Left ventricle myocardium inferior (tissue), 1 donor: ENCODE measurements around the gene SELPLG. TPM values are rescaled to one million over a fixed set of nuclear protein-coding genes. Genes with fewer than 3 reads are reported as not detected.
"Not testable (repeated sequence)": the region's sequence is repeated elsewhere in the genome, so short reads cannot be mapped to it uniquely, and the experiment has no call there.

Source experiments
- DNase-seq: peaks from one replicate; pipeline ENCODE4 v3.0.0-alpha.2; 2020
- H3K27ac ChIP-seq: fragments of 200-600 bp; replicated peaks from 2 replicates; pipeline ENCODE4 v1.8.0; 2021
- H3K27me3 ChIP-seq: fragments of 200-600 bp; 2 replicates; pipeline ENCODE4 v1.8.0; 2021; ENCODE audit warnings: low read depth
- H3K36me3 ChIP-seq: fragments of 200-600 bp; 2 replicates; pipeline ENCODE4 v1.8.0; 2021
- H3K4me1 ChIP-seq: fragments of 200-600 bp; 2 replicates; pipeline ENCODE4 v1.8.0; 2021
- H3K4me3 ChIP-seq: fragments of 200-600 bp; 2 replicates; pipeline ENCODE4 v1.8.0; 2021; ENCODE audit warnings: mild to moderate bottlenecking, moderate library complexity
- H3K9me3 ChIP-seq: fragments of 200-600 bp; replicated peaks from 2 replicates; pipeline ENCODE4 v1.8.0; 2021
- CTCF ChIP-seq: fragments of 200-600 bp; IDR thresholded peaks from 2 replicates; pipeline ENCODE4 v1.8.0; 2021; ENCODE audit warnings: antibody characterized with exemption, mild to moderate bottlenecking, borderline replicate concordance
- intact Hi-C: fragments of 100-400 bp; cut with micrococcal nuclease; formaldehyde crosslinking; loops from one replicate; pipeline ENCODE4 v1.11.0; 2022
- total RNA-seq: library from RNA; stranded (reverse); fragmentation: NEBNext Ultra II Directional; extraction: Animal tissue kit (Norgen Biotek cat#: 25700); gene quantifications from one replicate; pipeline ENCODE4 v1.2.1, GENCODE V29; 2021
- donor health status: DM: no; HTN: yes; CAD: no; lungs with severe emphysema.

Gene SELPLG
- total RNA-seq, 1 donor from 2014 or later, result 3.4 TPM

DNA sequence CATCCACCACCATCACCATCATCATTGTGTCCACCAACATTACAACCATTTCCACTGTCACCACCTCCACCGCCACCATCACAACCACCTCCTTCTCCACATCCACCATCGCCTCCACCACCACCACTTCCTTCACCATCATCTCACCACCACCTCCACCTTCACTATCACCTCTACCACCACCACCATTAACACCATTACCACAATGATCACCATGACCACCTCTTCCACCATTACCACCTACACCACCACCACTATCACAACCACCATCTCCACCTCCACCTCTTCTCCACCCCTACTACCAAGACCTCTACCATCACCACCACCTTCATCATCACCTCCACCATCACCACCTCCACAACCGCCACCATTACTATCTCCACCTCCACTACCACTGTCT, 54.9 kb downstream of the SELPLG start:
- Histone ChIP-seq H3K9me3 (no peaks in the 10 kb centered on the region), H3K4me3 (no peak overlapping the region), H3K27ac (no peak overlapping the region), H3K36me3 (no peaks in the 10 kb centered on the region), H3K4me1 (peaks cover 18% of the 10 kb centered on the region), H3K27me3 (no peaks in the 10 kb centered on the region)
- TF ChIP-seq CTCF, result no peak
- intact Hi-C loops, result no loop called here
- no peak for DNase-seq

GRCh38 chr12:108578264-108578663, 55.4 kb downstream of the SELPLG start:
- intact Hi-C loops, result no loop called here
- no peak overlapping the region for H3K4me3 ChIP-seq
- H3K36me3 ChIP-seq, result no peaks in the 10 kb centered on the region
- no peak for TF ChIP-seq CTCF
- H3K9me3 ChIP-seq, result no peaks in the 10 kb centered on the region
- no peaks in the 10 kb centered on the region for H3K27me3 ChIP-seq
- no peak for DNase-seq
- H3K4me1 ChIP-seq, result peaks cover 18% of the 10 kb centered on the region
- H3K27ac ChIP-seq, result no peak overlapping the region

GRCh38 chr12:108577458-108577857, 56.2 kb downstream of the SELPLG start:
- intact Hi-C loops, result no loop called here
- no peaks in the 10 kb centered on the region for H3K36me3 ChIP-seq
- H3K27me3 ChIP-seq, result no peaks in the 10 kb centered on the region
- no peak overlapping the region for H3K27ac ChIP-seq
- peaks cover 18% of the 10 kb centered on the region for H3K4me1 ChIP-seq
- TF ChIP-seq CTCF, result no peak
- no peaks in the 10 kb centered on the region for H3K9me3 ChIP-seq
- H3K4me3 ChIP-seq, result no peak overlapping the region
- DNase-seq, result no peak

DNA sequence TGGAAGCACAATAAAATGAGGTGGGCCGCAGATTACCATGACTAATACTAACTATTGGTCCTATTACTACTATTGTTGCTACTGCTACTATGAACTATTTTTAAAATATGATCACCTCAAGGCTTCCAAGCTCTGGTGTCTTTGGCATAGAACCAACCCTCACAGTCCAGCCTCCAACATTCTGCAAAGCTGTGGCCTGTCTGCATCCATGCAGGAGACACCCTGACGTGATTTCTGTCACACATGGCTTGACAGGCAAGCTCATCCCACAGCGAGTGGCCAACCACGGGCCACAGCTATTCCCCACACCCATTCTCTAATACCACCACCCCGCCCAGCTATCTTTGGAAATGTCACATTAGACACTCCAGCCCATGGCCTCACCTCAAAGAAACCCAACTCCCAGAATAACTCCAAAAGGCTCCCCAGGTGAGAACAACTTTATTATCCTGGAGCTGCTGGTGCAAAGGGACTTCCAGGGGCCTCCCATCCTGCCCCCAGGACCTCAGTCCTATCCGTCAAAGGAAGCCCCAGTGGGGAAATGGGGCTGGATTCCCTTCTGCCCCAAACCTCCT, 56.9 kb downstream of the SELPLG start:
- no peaks in the 10 kb centered on the region for H3K9me3 ChIP-seq
- no peaks in the 10 kb centered on the region for H3K36me3 ChIP-seq
- TF ChIP-seq CTCF, result no peak
- no peaks in the 10 kb centered on the region for H3K27me3 ChIP-seq
- H3K4me1 ChIP-seq, result peaks cover 18% of the 10 kb centered on the region
- no peak overlapping the region for H3K27ac ChIP-seq
- no peak overlapping the region for H3K4me3 ChIP-seq
- DNase-seq, result no peak
- intact Hi-C loops, result no loop called here

DNA sequence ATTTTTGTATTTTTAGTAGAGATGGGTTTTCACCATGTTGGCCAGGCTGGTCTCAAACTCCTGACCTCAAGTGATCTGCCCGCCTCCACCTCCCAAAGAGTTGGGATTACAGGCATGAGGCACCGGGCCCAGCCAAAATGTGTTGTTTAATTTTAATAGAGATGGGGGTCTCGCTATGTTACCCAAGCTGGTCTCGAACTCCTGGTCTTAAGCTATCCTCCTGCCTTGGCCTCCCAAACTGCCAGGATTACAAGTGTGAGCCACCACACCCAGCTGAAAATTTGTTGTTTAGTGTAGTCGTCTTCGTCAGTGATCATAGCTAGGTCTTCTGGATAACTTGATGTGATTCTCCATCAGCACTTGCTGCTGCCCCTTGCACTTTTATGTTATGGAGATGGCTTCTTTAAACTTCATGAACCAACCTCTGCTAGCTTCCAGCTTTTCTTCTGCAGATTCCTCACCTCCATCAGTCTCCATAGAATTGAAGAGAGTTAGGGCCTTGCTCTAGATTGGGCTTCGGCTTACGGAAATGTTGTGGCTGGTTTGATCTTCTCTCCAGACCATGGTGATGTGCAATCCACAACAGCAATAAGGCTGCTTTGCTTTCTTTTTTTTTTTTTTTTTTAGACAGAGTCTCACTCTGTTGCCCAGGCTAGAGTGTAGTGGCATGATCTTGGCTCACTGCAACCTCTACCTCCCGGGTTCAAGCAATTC, 58.3 kb downstream of the SELPLG start:
- DNase-seq, result no peak
- H3K9me3 ChIP-seq, result no peaks in the 10 kb centered on the region
- intact Hi-C loops, result no loop called here
- H3K4me3 ChIP-seq, result no peak overlapping the region
- H3K4me1 ChIP-seq, result peaks cover 16% of the 10 kb centered on the region
- no peaks in the 10 kb centered on the region for H3K27me3 ChIP-seq
- no peak for TF ChIP-seq CTCF
- H3K27ac ChIP-seq, result no peak overlapping the region
- H3K36me3 ChIP-seq, result no peaks in the 10 kb centered on the region

- H3K9me3 ChIP-seq, H3K36me3 ChIP-seq, H3K27ac ChIP-seq, H3K27me3 ChIP-seq, DNase-seq, H3K4me3 ChIP-seq, intact Hi-C loops: not testable (repeated sequence)
- H3K4me1 ChIP-seq, result peaks cover 12% of the 10 kb centered on the region
Observed at GRCh38 chr12:108574276-108574675, 59.4 kb downstream of the SELPLG start.
